ENCODE data around the gene TEC.
"Not testable (repeated sequence)": the region's sequence is repeated elsewhere in the genome, so short reads cannot be mapped to it uniquely, and the experiment has no call there.

TEC gene

GRCh38 chr4:48242511-48243195 is 27.0 kb downstream of the TEC start:
- no peak for DNase-seq (ENCODE audit: low read depth)

DNA sequence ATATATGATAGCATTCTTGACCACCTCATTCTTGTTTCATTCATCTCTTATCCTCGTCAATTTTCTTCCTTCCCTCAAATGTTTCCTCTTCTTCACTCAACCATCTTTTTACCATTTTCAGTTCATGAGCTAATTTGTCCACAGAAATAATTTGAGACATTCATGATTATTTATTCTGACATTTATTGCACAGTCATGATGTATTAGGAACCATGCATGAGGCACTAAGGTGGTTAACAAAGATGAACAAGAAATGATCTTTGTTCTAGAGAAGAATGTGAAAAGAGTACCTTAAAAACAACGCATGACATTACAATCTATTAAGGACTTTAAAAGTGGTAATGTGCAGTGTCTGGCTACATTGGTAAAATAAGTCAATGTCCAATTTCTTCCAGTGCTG is 27.9 kb downstream of the TEC start:
- no peak for DNase-seq (ENCODE audit: low read depth)

- DNase-seq (ENCODE audit: low read depth), result no peak
Measured at GRCh38 chr4:48237996-48238645, 31.5 kb downstream of the TEC start.

GRCh38 chr4:48235050-48235449 is 34.6 kb downstream of the TEC start:
- no peak for DNase-seq (ENCODE audit: low read depth)

DNA sequence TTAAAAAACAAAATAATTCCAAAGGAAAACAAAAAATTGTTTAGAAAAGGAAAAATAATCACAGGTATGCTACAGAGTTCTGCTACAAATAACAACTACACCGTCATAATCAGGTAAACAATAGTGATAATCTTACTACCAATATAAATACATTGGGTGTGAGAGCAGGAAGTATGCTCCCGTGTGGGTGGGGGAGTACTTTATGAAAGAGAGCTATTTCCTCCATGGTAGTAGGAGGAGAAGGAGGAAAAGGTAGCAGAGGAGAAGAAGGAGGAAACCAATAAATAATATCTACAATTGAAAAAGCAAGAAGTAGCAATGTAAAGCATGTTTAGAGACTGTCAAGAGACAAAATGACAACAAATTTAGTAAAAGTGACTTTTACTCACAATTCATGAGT is 35.1 kb downstream of the TEC start:
- DNase-seq (ENCODE audit: low read depth), result no peak

GRCh38 chr4:48228949-48229348 is 40.7 kb downstream of the TEC start:
- no peak for DNase-seq (ENCODE audit: low read depth)

- DNase-seq (ENCODE audit: low read depth), result no peak
Measured at GRCh38 chr4:48227662-48228061, 42.0 kb downstream of the TEC start.

DNA sequence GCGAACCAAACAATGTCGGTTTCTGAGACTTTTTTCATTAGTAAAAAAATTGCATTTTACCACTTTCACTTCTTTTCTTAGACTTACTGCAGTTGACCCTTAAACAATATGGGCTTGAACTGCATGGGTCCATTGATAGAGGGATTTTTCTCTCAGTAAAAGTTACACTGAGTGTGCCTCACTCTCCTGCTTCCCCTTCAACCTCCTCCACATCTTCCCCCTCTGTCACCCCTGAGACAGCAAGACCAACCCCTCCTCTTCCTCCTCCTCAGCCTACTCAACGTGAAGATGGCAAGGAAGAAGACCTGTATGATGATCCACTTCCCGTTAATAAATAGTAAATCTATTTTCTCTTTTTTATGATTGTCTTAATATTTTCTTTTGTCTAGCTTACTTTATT is 43.4 kb downstream of the TEC start:
- no peak for DNase-seq (ENCODE audit: low read depth)

GRCh38 chr4:48225368-48226141 is 44.1 kb downstream of the TEC start:
- DNase-seq (ENCODE audit: low read depth), result no peak

DNA sequence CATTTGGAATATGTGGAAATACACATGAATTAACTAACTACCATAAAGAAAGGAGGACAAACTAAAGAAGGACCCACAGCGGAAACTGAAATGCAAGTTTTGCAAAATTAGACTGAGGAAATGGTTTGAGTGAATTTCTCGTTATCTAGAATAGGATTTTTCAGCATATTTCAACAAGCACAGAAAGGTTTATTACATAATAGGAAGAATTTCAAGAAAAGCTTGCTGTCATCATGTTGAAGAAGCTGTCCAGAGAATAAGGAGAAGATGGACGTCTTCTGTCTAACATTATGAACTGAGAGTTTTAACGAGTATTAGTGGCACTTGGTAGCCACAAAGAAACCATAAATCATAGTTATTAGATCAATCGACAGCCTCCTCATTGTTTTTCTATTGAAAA is 45.0 kb downstream of the TEC start:
- DNase-seq (ENCODE audit: low read depth), result no peak

GRCh38 chr4:48223633-48224295 is 45.9 kb downstream of the TEC start:
- peak; percentile 8 for DNase-seq (ENCODE audit: low read depth)

DNA sequence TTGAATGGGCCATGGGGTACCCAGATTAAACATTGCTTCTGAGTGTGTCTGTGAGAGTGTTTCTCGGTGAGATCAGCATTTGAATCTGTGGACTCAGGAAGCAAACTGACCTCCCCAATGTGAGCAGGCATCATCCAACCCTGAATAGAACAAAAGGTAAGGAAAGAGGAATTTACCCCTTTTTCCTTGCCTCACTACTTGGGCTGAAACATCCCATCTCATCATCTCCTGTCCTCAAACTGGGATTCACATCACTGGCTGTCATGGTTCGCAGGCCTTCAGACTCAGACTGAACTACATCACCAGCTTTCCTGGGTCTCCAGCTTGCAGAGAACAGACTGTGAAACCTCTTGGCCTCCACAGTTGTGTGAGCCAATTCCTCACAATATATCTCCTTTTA is 47.1 kb downstream of the TEC start:
- no peak for DNase-seq (ENCODE audit: low read depth)

GRCh38 chr4:48219430-48219829 is 50.2 kb downstream of the TEC start:
- DNase-seq (ENCODE audit: low read depth), result not testable (repeated sequence)

GRCh38 chr4:48216563-48216962 is 53.1 kb downstream of the TEC start:
- no peak for DNase-seq (ENCODE audit: low read depth)

DNA sequence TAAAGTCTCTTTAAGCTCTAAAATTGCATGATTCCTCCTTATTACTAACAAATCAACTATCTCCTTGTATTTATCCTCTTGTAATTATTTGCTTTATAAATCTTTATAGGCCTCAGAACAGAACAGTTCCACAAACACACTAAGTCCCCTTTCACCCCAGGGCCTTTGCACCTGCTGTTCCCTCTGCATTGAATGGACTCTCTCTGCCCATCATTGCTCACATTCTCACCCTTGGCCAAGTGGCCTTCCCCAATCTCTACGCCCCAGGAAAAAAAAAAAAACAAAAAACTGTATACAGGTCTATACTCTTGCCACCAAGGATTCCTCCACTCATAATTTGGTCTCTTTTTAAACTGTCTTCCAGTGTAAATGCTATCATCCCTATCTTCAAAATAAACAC is 53.7 kb downstream of the TEC start:
- no peak for DNase-seq (ENCODE audit: low read depth)

- no peak for DNase-seq (ENCODE audit: low read depth)
Measured at GRCh38 chr4:48212165-48212564, 57.5 kb downstream of the TEC start.

DNA sequence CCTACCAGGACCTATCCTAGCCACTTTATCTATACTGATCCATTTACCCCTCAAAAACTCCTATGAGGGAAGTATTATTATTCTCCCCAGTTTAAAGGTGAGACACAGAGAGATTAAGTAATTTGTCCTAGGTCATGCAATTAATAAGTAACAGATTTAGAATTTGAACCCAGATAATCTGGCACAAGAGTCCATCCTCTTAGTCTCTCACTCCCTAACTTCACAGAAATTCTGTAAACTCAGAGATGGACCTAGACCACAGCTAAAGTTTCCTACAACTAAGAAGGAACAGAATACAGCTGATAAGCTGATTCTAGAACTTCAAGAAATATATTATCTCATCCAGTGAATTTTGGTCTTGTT is 58.7 kb downstream of the TEC start:
- no peak for DNase-seq (ENCODE audit: low read depth)

DNA sequence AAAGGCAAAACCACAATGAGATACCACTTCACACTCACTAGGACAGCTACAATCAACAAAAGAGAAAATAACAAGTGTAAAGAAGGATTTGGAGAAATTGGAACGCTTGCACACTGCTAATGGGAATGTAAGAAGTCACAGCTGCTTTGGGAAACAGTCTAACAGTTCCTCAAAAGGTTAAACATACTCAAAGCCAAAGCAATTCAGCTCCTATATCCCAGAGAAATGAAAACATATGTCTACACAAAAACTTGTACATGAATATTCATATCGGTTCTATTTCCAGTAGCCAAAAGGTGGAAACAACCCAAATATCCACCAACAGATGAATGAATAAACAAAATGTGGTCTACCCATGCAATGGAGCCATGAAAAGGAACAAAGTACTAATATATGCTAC is 64.0 kb downstream of the TEC start:
- DNase-seq (ENCODE audit: low read depth), result no peak

- no peak for DNase-seq (ENCODE audit: low read depth)
Measured at GRCh38 chr4:48205107-48205506, 64.5 kb downstream of the TEC start.

DNA sequence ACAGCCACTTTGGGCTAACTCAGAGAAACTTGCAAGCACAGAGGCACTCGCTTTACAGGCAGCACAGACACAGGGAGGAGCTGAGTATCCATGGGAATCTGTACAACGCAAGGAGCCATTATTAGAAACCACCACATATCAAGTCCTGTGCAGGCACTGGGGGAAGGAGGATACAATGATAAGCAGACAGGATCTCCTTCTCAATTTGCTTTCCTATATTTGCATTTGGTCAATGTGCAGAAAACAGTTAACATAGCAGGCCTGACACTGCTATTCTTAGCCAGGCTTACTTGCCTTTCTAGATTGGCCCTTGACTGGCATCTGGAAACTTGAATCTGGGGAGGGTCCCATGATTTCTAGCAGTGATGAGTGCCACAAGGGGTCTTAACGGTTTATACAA is 65.8 kb downstream of the TEC start:
- no peak for DNase-seq (ENCODE audit: low read depth)

DNA sequence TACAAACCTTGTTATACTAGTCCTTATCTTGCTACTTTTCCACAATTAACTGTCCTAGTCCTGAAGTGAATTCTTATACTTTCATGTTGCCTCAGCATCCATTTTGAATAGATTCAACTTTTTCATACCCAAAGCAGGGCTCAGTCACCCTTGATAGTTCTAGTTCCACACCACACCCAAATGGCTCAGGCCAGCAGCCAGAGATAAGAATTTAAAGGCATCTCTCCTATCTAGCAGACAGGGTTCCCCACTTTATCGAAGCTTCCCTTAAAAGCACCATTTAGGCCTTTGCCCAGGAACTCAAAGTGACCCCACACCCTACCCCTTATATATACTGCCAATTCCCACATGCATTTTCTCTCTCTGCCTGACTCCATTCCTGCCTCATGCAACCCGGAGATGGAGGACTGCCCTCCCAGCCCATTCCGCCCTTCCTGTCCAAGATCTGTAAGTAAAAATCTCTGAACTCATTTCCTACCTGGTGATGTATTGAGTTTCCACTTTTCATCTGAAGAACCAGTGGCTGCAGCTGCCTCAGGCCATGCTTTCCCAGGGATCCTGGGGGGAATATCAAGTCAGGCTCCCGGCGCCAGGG is 71.9 kb downstream of the TEC start:
- no peak for DNase-seq (ENCODE audit: low read depth)

GRCh38 chr4:48196758-48197504 is 72.7 kb downstream of the TEC start:
- no peak for DNase-seq (ENCODE audit: low read depth)
